OCI-LY1 (cell line): Measurements from ENCODE around the gene BIVM.

ENCODE experiments used
- CTCF ChIP-seq: fragments of 200-600 bp; sonication (generic), shearing (Covaris generic); IDR thresholded peaks from 2 replicates; pipeline ENCODE4 v1.5.1; 2017; ENCODE audit warnings: mild to moderate bottlenecking, antibody characterized with exemption, low read length, moderate library complexity, mixed read lengths
- EZH2 ChIP-seq: fragments of 200-600 bp; sonication (generic), shearing (Covaris generic); IDR thresholded peaks from 2 replicates; pipeline ENCODE4 v1.8.0; 2017; ENCODE audit warnings: borderline replicate concordance, mixed run types, mild to moderate bottlenecking, antibody characterized with exemption, low read length, moderate library complexity, mixed read lengths

- no peak for TF ChIP-seq CTCF
- TF ChIP-seq EZH2: no peak
Observed at GRCh38 chr13:102777736-102778135, 21.2 kb upstream of the BIVM start.
